ENCODE data around the gene NAT8L.

DNA sequence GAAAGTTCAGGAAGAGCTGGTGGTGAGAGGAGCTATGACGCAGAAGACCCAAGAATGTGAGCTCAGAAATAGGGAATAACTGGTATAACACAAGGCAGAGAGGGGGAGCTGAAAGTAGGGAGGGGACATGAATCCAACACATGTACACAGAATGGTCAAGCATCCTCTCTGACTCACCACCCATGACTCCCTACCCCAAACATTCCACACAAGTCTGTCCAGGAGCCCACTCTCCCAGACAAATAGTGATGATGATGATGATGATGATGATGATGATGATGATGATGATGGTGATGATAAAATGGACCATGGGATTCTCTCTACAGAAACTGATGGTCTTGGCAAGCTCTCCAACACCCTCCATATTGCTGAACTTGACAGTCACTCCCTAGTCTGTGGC lies 46.4 kb downstream of the NAT8L start:
- TF ChIP-seq, protein P1, sequence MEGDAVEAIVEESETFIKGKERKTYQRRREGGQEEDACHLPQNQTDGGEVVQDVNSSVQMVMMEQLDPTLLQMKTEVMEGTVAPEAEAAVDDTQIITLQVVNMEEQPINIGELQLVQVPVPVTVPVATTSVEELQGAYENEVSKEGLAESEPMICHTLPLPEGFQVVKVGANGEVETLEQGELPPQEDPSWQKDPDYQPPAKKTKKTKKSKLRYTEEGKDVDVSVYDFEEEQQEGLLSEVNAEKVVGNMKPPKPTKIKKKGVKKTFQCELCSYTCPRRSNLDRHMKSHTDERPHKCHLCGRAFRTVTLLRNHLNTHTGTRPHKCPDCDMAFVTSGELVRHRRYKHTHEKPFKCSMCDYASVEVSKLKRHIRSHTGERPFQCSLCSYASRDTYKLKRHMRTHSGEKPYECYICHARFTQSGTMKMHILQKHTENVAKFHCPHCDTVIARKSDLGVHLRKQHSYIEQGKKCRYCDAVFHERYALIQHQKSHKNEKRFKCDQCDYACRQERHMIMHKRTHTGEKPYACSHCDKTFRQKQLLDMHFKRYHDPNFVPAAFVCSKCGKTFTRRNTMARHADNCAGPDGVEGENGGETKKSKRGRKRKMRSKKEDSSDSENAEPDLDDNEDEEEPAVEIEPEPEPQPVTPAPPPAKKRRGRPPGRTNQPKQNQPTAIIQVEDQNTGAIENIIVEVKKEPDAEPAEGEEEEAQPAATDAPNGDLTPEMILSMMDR (IDR thresholded peaks at IDR 0.05), result no peak
- no peak for TF ChIP-seq POLR2A (IDR thresholded peaks at IDR 0.05)
- TF ChIP-seq POLR2AphosphoS5 (IDR thresholded peaks at IDR 0.05), result no peak
- TF ChIP-seq EP300 (IDR thresholded peaks at IDR 0.05), result no peak

Data from sigmoid colon (tissue), 4 donors.